Measurements from ENCODE around the gene MAGI2.

DNA sequence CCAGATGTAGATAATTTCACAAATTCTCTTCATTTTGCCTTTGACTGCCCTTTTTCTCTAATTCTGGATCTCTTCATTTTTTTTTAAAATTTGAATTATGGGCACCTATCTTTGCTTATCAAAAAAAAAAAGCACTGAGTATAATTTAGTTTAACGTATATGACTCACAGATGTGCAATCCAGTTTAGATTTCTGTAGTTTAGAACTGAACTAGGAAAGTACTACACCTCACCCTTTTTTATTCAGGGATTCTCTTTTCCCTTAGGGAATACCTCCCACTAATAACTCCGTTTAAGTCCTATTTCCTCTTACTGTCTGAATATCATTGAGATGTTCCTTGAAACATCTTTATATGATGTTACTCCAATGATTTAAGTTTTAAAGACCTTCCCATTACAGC is 665.0 kb downstream of the MAGI2 start:
- TF ChIP-seq, protein P1, sequence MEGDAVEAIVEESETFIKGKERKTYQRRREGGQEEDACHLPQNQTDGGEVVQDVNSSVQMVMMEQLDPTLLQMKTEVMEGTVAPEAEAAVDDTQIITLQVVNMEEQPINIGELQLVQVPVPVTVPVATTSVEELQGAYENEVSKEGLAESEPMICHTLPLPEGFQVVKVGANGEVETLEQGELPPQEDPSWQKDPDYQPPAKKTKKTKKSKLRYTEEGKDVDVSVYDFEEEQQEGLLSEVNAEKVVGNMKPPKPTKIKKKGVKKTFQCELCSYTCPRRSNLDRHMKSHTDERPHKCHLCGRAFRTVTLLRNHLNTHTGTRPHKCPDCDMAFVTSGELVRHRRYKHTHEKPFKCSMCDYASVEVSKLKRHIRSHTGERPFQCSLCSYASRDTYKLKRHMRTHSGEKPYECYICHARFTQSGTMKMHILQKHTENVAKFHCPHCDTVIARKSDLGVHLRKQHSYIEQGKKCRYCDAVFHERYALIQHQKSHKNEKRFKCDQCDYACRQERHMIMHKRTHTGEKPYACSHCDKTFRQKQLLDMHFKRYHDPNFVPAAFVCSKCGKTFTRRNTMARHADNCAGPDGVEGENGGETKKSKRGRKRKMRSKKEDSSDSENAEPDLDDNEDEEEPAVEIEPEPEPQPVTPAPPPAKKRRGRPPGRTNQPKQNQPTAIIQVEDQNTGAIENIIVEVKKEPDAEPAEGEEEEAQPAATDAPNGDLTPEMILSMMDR (IDR thresholded peaks at IDR 0.05) = no peak
- no peak for TF ChIP-seq POLR2A (IDR thresholded peaks at IDR 0.05)
